Rectal smooth muscle tissue (tissue), 1 donor: Measurements from ENCODE around the gene EFNB3.

Experiments used
- H3K27ac ChIP-seq: one replicate; pipeline ENCODE4 v1.7.0; 2013; ENCODE audit warnings: low read depth, low read length, inconsistent platforms
- H3K27me3 ChIP-seq: one replicate; pipeline ENCODE4 v1.7.0; 2013; ENCODE audit warnings: low read length; ENCODE audit not compliant: control insufficient read depth, insufficient read depth
- H3K36me3 ChIP-seq: one replicate; pipeline ENCODE4 v1.7.0; 2013; ENCODE audit warnings: low read length; ENCODE audit not compliant: control insufficient read depth, insufficient read depth
- H3K4me1 ChIP-seq: one replicate; pipeline ENCODE4 v1.7.0; 2013; ENCODE audit warnings: low read length; ENCODE audit not compliant: control insufficient read depth, insufficient read depth
- H3K4me3 ChIP-seq: one replicate; pipeline ENCODE4 v1.7.0; 2013; ENCODE audit warnings: low read length
- H3K9ac ChIP-seq: one replicate; pipeline ENCODE4 v1.7.0; 2013; ENCODE audit warnings: low read length

The EFNB3 gene

GRCh38 chr17:7686222-7687071 is 18.6 kb upstream of the EFNB3 start:
- Histone ChIP-seq H3K27me3 (no peaks in the 10 kb centered on the region), H3K4me1 (peaks cover 23% of the 10 kb centered on the region), H3K9ac (peak overlapping the region; percentile 79), H3K4me3 (peak overlapping the region; percentile 71), H3K36me3 (no peaks in the 10 kb centered on the region), H3K27ac (peak overlapping the region; percentile 92)

- Histone ChIP-seq H3K27ac (peak within 1 kb of the TSS; percentile 92), H3K4me1 (peaks cover 23% of the 10 kb centered on the region), H3K4me3 (peak within 1 kb of the TSS; percentile 86), H3K9ac (peak within 1 kb of the TSS; percentile 79), H3K27me3 (no peaks in the 10 kb centered on the region), H3K36me3 (no peaks in the 10 kb centered on the region)
These were observed 17.7 kb upstream of the EFNB3 start, which contains the start of gene TP53 for GRCh38 chr17:7687072-7687907. Gene TP53 (minus strand): TSS chr17:7687490. CDS start chr17:7676594, 10,896 bp downstream.

GRCh38 chr17:7687908-7688807 is 16.8 kb upstream of the EFNB3 start, which contains the start of gene WRAP53:
Gene WRAP53 (plus strand): TSS chr17:7688477. CDS start chr17:7688649, 172 bp downstream.
- Histone ChIP-seq H3K27ac (peak within 1 kb of the TSS; percentile 92), H3K27me3 (no peaks in the 10 kb centered on the region), H3K9ac (peak within 1 kb of the TSS; percentile 79), H3K4me1 (peaks cover 23% of the 10 kb centered on the region), H3K36me3 (no peaks in the 10 kb centered on the region), H3K4me3 (peak within 1 kb of the TSS; percentile 86)

GRCh38 chr17:7688808-7689316 is 16.1 kb upstream of the EFNB3 start:
- Histone ChIP-seq H3K36me3 (no peaks in the 10 kb centered on the region), H3K4me1 (peaks cover 23% of the 10 kb centered on the region), H3K4me3 (peak overlapping the region; percentile 86), H3K9ac (peak overlapping the region; percentile 69), H3K27me3 (no peaks in the 10 kb centered on the region), H3K27ac (peak overlapping the region; percentile 62)

- H3K36me3 ChIP-seq = peaks cover 2% of the 10 kb centered on the region
- no peak overlapping the region for H3K9ac ChIP-seq
- H3K27me3 ChIP-seq = no peaks in the 10 kb centered on the region
- H3K4me3 ChIP-seq = no peak overlapping the region
- no peaks in the 10 kb centered on the region for H3K4me1 ChIP-seq
- no peak overlapping the region for H3K27ac ChIP-seq
These were observed 9.4 kb upstream of the EFNB3 start for GRCh38 chr17:7695586-7695985.

GRCh38 chr17:7697828-7698588 is 7.0 kb upstream of the EFNB3 start:
- H3K36me3 ChIP-seq = peaks cover 4% of the 10 kb centered on the region
- peaks cover 4% of the 10 kb centered on the region for H3K27me3 ChIP-seq
- H3K4me1 ChIP-seq = no peaks in the 10 kb centered on the region
- H3K4me3 ChIP-seq = no peak overlapping the region
- H3K27ac ChIP-seq = no peak overlapping the region
- H3K9ac ChIP-seq = no peak overlapping the region

- H3K4me3 ChIP-seq = no peak overlapping the region
- H3K27me3 ChIP-seq = peaks cover 17% of the 10 kb centered on the region
- peaks cover 4% of the 10 kb centered on the region for H3K36me3 ChIP-seq
- H3K9ac ChIP-seq = no peak overlapping the region
- H3K27ac ChIP-seq = no peak overlapping the region
- H3K4me1 ChIP-seq = peaks cover 4% of the 10 kb centered on the region
These were observed 4.5 kb upstream of the EFNB3 start for GRCh38 chr17:7700510-7700909.

GRCh38 chr17:7701681-7702080 is 3.3 kb upstream of the EFNB3 start:
- H3K9ac ChIP-seq = no peak overlapping the region
- H3K27me3 ChIP-seq = peaks cover 28% of the 10 kb centered on the region
- no peak overlapping the region for H3K4me3 ChIP-seq
- H3K4me1 ChIP-seq = peaks cover 4% of the 10 kb centered on the region
- no peak overlapping the region for H3K27ac ChIP-seq
- peaks cover 4% of the 10 kb centered on the region for H3K36me3 ChIP-seq

- peaks cover 4% of the 10 kb centered on the region for H3K36me3 ChIP-seq
- H3K9ac ChIP-seq = no peak overlapping the region
- no peak overlapping the region for H3K4me3 ChIP-seq
- no peak overlapping the region for H3K27ac ChIP-seq
- H3K4me1 ChIP-seq = peaks cover 4% of the 10 kb centered on the region
- H3K27me3 ChIP-seq = peaks cover 32% of the 10 kb centered on the region
These were observed 2.2 kb upstream of the EFNB3 start for GRCh38 chr17:7702776-7703175.

- Histone ChIP-seq H3K4me3 (peak overlapping the region; percentile 9), H3K27me3 (peaks cover 32% of the 10 kb centered on the region), H3K9ac (no peak overlapping the region), H3K4me1 (peaks cover 4% of the 10 kb centered on the region), H3K36me3 (peaks cover 4% of the 10 kb centered on the region), H3K27ac (no peak overlapping the region)
These were observed 1.2 kb upstream of the EFNB3 start for GRCh38 chr17:7703584-7704479.
